Liver (tissue), 3 donors: ENCODE data around the gene OR13G1.

Experiments used
- FOXA1 ChIP-seq: IDR thresholded peaks from 2 replicates; pipeline ENCODE4 v1.6.1; 2016; ENCODE audit warnings: antibody characterized with exemption
- GABPA ChIP-seq, 2 donors: IDR thresholded peaks in 1 of 2; conservative IDR thresholded peaks in 1 of 2; 2 replicates each; pipeline ENCODE4 v1.6.1; 2016; ENCODE audit warnings: antibody characterized with exemption in 2 of 2, mild to moderate bottlenecking in 1 of 2, moderate library complexity in 1 of 2
- TF ChIP-seq, protein P1 (sequence below): fragments of 150-350 bp; IDR thresholded peaks from 2 replicates; pipeline ENCODE4 v1.5.1; 2017; ENCODE audit warnings: improper control_type of control experiment, low read depth, low read length; ENCODE audit not compliant: missing input control
- donor health status: healthy.
- donor health status: healthy.

DNA sequence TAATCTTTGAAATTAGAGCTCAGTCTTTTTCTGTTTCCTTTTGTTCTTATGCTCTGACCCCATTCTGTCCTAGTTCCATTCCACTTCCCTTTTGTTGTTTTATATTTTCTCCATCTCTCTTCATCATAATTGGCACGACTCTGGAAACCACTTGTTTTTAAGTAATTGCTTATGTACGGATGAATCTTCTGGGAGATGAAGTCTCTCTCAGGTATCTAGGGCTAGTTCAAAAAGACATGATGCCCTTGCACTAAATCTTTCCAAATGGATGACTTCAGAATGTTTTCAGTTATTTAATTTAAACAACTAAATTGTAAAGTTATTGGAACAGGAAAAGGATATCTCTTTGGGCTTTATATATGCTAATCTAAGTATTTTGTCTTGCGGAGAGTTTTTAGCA is 37.0 kb upstream of the OR13G1 start, which contains the start of gene OR6F1:
- TF ChIP-seq GABPA (IDR thresholded peaks at IDR 0.05 in 1 of 2, conservative IDR thresholded peaks at IDR 0.05 in 1 of 2) (no peak), FOXA1 (no peak)
- TF ChIP-seq, protein P1, sequence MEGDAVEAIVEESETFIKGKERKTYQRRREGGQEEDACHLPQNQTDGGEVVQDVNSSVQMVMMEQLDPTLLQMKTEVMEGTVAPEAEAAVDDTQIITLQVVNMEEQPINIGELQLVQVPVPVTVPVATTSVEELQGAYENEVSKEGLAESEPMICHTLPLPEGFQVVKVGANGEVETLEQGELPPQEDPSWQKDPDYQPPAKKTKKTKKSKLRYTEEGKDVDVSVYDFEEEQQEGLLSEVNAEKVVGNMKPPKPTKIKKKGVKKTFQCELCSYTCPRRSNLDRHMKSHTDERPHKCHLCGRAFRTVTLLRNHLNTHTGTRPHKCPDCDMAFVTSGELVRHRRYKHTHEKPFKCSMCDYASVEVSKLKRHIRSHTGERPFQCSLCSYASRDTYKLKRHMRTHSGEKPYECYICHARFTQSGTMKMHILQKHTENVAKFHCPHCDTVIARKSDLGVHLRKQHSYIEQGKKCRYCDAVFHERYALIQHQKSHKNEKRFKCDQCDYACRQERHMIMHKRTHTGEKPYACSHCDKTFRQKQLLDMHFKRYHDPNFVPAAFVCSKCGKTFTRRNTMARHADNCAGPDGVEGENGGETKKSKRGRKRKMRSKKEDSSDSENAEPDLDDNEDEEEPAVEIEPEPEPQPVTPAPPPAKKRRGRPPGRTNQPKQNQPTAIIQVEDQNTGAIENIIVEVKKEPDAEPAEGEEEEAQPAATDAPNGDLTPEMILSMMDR, result no peak
